Neuronal stem cell (in vitro differentiated cells): Measurements from ENCODE around the gene ATP5ME.

Experiments
- DNase-seq: peaks from one replicate; pipeline ENCODE4 v3.0.0-alpha.2; 2013; ENCODE audit warnings: low spot score
- H2AFZ ChIP-seq: one replicate; pipeline ENCODE4 v1.6.1; 2013; ENCODE audit warnings: mild to moderate bottlenecking, low read length, inconsistent platforms
- H2AK5ac ChIP-seq: 2 replicates; pipeline ENCODE4 v1.6.1; 2013; ENCODE audit warnings: low read depth, mild to moderate bottlenecking, inconsistent platforms, low read length, moderate library complexity, mixed read lengths
- H2BK120ac ChIP-seq: 2 replicates; pipeline ENCODE4 v1.6.1; 2013; ENCODE audit warnings: low read depth, mild to moderate bottlenecking, inconsistent platforms, low read length, moderate library complexity, mixed read lengths
- H2BK12ac ChIP-seq: one replicate; pipeline ENCODE4 v1.6.1; 2013; ENCODE audit warnings: low read length, inconsistent platforms
- H2BK15ac ChIP-seq: 2 replicates; pipeline ENCODE4 v1.6.1; 2013; ENCODE audit warnings: mild to moderate bottlenecking, low read length, inconsistent platforms, mixed read lengths
- H2BK5ac ChIP-seq: one replicate; pipeline ENCODE4 v1.6.1; 2013; ENCODE audit warnings: inconsistent platforms, mild to moderate bottlenecking, low read length, moderate library complexity
- H3K14ac ChIP-seq: one replicate; pipeline ENCODE4 v1.6.1; 2013; ENCODE audit warnings: low read length, inconsistent platforms
- H3K18ac ChIP-seq: 2 replicates; pipeline ENCODE4 v1.6.1; 2013; ENCODE audit warnings: low read length, inconsistent platforms
- H3K23ac ChIP-seq: 2 replicates; pipeline ENCODE4 v1.6.1; 2013; ENCODE audit warnings: low read depth, mild to moderate bottlenecking, mixed read lengths, low read length, inconsistent platforms; ENCODE audit not compliant: poor library complexity
- H3K27ac ChIP-seq: replicated peaks from 3 replicates; pipeline ENCODE4 v1.5.1; 2013; ENCODE audit warnings: low read length, inconsistent platforms
- H3K27me3 ChIP-seq, 3 experiments: 2 replicates each; pipeline ENCODE4 v1.6.1; 2013; ENCODE audit warnings: low read length in 3 of 3, mild to moderate bottlenecking in 2 of 3, inconsistent platforms in 1 of 3, low read depth in 1 of 3, mixed read lengths in 1 of 3, moderate library complexity in 1 of 3; ENCODE audit not compliant: control insufficient read depth in 3 of 3, insufficient read depth in 3 of 3
- H3K36me3 ChIP-seq, 2 donors: replicated peaks in 1 of 2; 2 replicates each; pipeline ENCODE4 v1.6.1; 2013; ENCODE audit warnings: low read length in 2 of 2; ENCODE audit not compliant: control insufficient read depth in 2 of 2, insufficient read depth in 2 of 2
- H3K4ac ChIP-seq: 2 replicates; pipeline ENCODE4 v1.6.1; 2013; ENCODE audit warnings: inconsistent platforms, mild to moderate bottlenecking, low read length, moderate library complexity
- H3K4me1 ChIP-seq, 2 donors: 1 replicate in 1 of 2; 2 replicates in 1 of 2; pipeline ENCODE4 v1.6.1; 2013; ENCODE audit warnings: low read length in 2 of 2, low read depth in 1 of 2; ENCODE audit not compliant: control insufficient read depth in 2 of 2, insufficient read depth in 1 of 2
- H3K4me2 ChIP-seq: one replicate; pipeline ENCODE4 v1.6.1; 2013; ENCODE audit warnings: mild to moderate bottlenecking, low read length, inconsistent platforms; ENCODE audit not compliant: insufficient read depth, poor library complexity, severe bottlenecking
- H3K4me3 ChIP-seq, 2 donors: 2 replicates each; pipeline ENCODE4 v1.5.1; 2013; ENCODE audit warnings: low read length in 2 of 2, mild to moderate bottlenecking in 2 of 2, inconsistent platforms in 1 of 2, moderate library complexity in 1 of 2
- H3K79me1 ChIP-seq: one replicate; pipeline ENCODE4 v1.6.1; 2013; ENCODE audit warnings: low read depth, mild to moderate bottlenecking, inconsistent platforms, low read length, moderate library complexity
- H3K9ac ChIP-seq: one replicate; pipeline ENCODE4 v1.6.1; 2013; ENCODE audit warnings: mild to moderate bottlenecking, low read depth, low read length, inconsistent platforms; ENCODE audit not compliant: poor library complexity
- H3K9me3 ChIP-seq, 2 donors: replicated peaks in 1 of 2; 2 replicates each; pipeline versions ENCODE3 to v1.6.1; 2013; ENCODE audit warnings: low read length in 2 of 2, mild to moderate bottlenecking in 2 of 2, inconsistent platforms in 1 of 2, low read depth in 1 of 2, mixed read lengths in 1 of 2, moderate library complexity in 1 of 2; ENCODE audit not compliant: control insufficient read depth in 2 of 2, insufficient read depth in 1 of 2
- H4K8ac ChIP-seq: one replicate; pipeline ENCODE4 v1.6.1; 2013; ENCODE audit warnings: low read depth, mild to moderate bottlenecking, inconsistent platforms, low read length, moderate library complexity
- H4K91ac ChIP-seq: one replicate; pipeline ENCODE4 v1.6.1; 2013; ENCODE audit warnings: low read length, low read depth, mild to moderate bottlenecking, inconsistent platforms; ENCODE audit not compliant: poor library complexity
- WGBS, 2 donors: extraction: QIAGEN DNeasy Blood & Tissue Kit; methylation state at CpG; one replicate each; pipeline ENCODE4 v1.1.7; 2013; ENCODE audit warnings: missing lambda C conversion rate in 2 of 2, mixed read lengths in 1 of 2; ENCODE audit not compliant: insufficient read length in 2 of 2, insufficient replicate concordance in 1 of 2; ENCODE audit errors: extremely low coverage in 2 of 2; 5-methylcytosine and 5-hydroxymethylcytosine counted together

The ATP5ME gene

DNA sequence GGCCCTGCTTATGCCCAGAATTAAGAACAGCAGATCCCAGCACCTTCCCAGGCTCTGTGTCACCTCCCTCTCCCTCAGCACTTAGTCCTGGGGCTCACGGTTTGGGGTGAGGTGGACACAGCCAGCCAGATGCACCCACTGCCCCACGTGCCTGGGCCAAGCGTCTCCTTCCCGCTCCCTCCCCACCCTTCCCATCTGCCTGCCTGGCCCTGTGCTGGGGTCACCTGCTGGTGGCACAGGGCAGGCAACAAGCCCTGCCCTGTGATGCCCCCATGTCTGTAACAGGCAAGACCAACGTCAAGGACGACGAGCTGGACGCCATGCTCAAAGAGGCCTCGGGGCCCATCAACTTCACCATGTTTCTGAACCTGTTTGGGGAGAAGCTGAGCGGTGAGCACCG, 5.6 kb upstream of the ATP5ME start:
- DNase-seq, result no peak
- Histone ChIP-seq H3K79me1 (peaks cover 4% of the 10 kb centered on the region), H3K4me1 (peaks cover 11 to 15% of the 10 kb centered on the region in 2 donors), H3K27me3 (peaks cover 0 to 9% (median 2%) of the 10 kb centered on the region in 3 experiments), H3K27ac (no peak overlapping the region), H3K14ac (no peak overlapping the region), H3K4me2 (no peak overlapping the region), H3K9ac (no peak overlapping the region), H3K9me3 (no peaks in the 10 kb centered on the region), H3K36me3 (no peaks in the 10 kb centered on the region), H2AK5ac (peak overlapping the region; percentile 99), H2BK12ac (peak overlapping the region; percentile 63), H3K4me3 (no peak overlapping the region), H3K4ac (no peak overlapping the region), H4K8ac (no peak overlapping the region), H3K23ac (no peak overlapping the region), H3K18ac (peak overlapping the region; percentile 57), H2BK120ac (no peak overlapping the region), H2BK15ac (peak overlapping the region; percentile 92), H4K91ac (no peak overlapping the region), H2BK5ac (peak overlapping the region; percentile 82), H2AFZ (no peak overlapping the region)
- no CpG with 5 or more reads among the region's 11 CpGs for WGBS, 2 donors

DNA sequence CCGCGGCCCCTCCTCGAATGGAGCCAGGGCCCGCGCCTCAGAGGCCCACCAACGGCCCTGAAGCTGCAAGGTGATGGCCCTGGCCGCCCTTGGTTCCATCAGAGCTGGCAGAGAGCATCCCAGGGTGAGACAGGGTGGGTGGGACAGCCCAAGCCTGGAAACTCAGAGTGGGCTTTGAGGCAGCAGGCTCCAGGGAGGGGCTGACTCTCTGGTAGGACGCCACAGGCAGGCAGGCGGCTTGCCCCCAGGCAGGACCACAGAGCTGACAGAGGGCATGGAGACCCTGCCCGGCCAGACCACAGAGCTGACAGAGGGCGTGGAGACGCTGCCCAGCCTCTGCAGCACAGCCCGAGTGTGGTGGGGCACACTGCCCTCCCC, 5.0 kb upstream of the ATP5ME start:
- no CpG with 5 or more reads among the region's 13 CpGs for WGBS, 2 donors
- H3K27me3 ChIP-seq, result peaks cover 0 to 9% (median 2%) of the 10 kb centered on the region in 3 experiments
- H3K14ac ChIP-seq, result no peak overlapping the region
- no peak overlapping the region for H2BK12ac ChIP-seq
- peak overlapping the region; percentile 91 for H3K23ac ChIP-seq
- H2BK15ac ChIP-seq, result peak overlapping the region; percentile 92
- H3K4ac ChIP-seq, result no peak overlapping the region
- H3K9me3 ChIP-seq, result no peaks in the 10 kb centered on the region
- no peak overlapping the region for H4K91ac ChIP-seq
- no peak overlapping the region for H3K27ac ChIP-seq
- H4K8ac ChIP-seq, result no peak overlapping the region
- H3K36me3 ChIP-seq, result no peaks in the 10 kb centered on the region
- H3K18ac ChIP-seq, result peak overlapping the region; percentile 57
- H3K4me3 ChIP-seq, result no peak overlapping the region
- no peak overlapping the region for H2BK120ac ChIP-seq
- DNase-seq, result no peak
- no peak overlapping the region for H2AFZ ChIP-seq
- H3K79me1 ChIP-seq, result peaks cover 4% of the 10 kb centered on the region
- no peak overlapping the region for H3K4me2 ChIP-seq
- no peak overlapping the region for H2BK5ac ChIP-seq
- peaks cover 11 to 13% of the 10 kb centered on the region in 2 donors for H3K4me1 ChIP-seq
- peak overlapping the region; percentile 99 for H2AK5ac ChIP-seq
- H3K9ac ChIP-seq, result peak overlapping the region; percentile 3

DNA sequence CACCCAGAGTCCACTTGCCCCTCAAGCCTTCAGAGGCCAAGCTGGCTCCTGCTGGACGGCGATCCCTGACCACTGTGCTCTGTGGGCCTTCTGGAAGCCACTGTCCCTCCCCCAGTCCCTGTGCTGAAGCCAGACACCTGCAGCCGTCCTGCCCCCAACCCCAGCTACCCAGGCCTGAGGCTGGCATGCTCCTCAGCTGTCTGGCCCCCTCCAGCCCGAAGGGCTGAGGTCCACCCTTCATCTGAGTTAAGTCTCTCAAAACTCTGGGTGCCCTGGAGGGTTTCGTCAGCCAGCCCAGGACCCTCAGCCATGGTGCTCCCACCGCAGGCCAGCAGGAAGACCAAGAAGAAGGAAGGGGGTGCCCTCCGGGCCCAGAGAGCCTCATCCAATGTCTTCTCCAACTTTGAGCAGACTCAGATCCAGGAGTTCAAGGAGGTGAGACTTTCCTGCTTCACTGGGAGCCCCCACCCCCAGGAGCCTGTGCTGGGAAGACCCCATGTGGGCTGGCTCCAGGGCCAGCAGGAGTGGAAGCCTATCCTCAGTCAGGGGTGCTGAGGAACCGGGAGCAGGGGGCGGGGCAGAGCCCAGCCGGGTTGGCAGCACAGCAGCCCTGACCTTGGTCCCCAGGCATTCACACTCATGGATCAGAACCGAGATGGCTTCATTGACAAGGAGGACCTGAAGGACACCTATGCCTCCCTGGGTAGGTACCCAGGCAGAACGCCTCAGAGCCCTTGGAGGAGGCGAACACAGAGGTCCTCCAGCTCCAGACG, 4.4 kb upstream of the ATP5ME start:
- H2BK5ac ChIP-seq, result no peak overlapping the region
- H3K27ac ChIP-seq, result no peak overlapping the region
- WGBS, 2 donors, result no CpG with 5 or more reads among the region's 14 CpGs
- H2BK12ac ChIP-seq, result no peak overlapping the region
- H3K4ac ChIP-seq, result no peak overlapping the region
- peaks cover 0 to 9% (median 2%) of the 10 kb centered on the region in 3 experiments for H3K27me3 ChIP-seq
- H3K4me1 ChIP-seq, result peaks cover 11% of the 10 kb centered on the region in 2 donors
- no peaks in the 10 kb centered on the region for H3K36me3 ChIP-seq
- H3K18ac ChIP-seq, result no peak overlapping the region
- H3K9me3 ChIP-seq, result no peaks in the 10 kb centered on the region
- peak overlapping the region; percentile 98 for H3K23ac ChIP-seq
- no peak overlapping the region for H4K8ac ChIP-seq
- H2AK5ac ChIP-seq, result peak overlapping the region; percentile 99
- peak overlapping the region; percentile 70 for H3K9ac ChIP-seq
- no peak overlapping the region for H2BK120ac ChIP-seq
- no peak overlapping the region for H3K4me3 ChIP-seq
- no peak overlapping the region for H3K4me2 ChIP-seq
- DNase-seq, result no peak
- H3K79me1 ChIP-seq, result peaks cover 5% of the 10 kb centered on the region
- H2AFZ ChIP-seq, result no peak overlapping the region
- H3K14ac ChIP-seq, result no peak overlapping the region
- H2BK15ac ChIP-seq, result peak overlapping the region; percentile 92
- no peak overlapping the region for H4K91ac ChIP-seq

DNA sequence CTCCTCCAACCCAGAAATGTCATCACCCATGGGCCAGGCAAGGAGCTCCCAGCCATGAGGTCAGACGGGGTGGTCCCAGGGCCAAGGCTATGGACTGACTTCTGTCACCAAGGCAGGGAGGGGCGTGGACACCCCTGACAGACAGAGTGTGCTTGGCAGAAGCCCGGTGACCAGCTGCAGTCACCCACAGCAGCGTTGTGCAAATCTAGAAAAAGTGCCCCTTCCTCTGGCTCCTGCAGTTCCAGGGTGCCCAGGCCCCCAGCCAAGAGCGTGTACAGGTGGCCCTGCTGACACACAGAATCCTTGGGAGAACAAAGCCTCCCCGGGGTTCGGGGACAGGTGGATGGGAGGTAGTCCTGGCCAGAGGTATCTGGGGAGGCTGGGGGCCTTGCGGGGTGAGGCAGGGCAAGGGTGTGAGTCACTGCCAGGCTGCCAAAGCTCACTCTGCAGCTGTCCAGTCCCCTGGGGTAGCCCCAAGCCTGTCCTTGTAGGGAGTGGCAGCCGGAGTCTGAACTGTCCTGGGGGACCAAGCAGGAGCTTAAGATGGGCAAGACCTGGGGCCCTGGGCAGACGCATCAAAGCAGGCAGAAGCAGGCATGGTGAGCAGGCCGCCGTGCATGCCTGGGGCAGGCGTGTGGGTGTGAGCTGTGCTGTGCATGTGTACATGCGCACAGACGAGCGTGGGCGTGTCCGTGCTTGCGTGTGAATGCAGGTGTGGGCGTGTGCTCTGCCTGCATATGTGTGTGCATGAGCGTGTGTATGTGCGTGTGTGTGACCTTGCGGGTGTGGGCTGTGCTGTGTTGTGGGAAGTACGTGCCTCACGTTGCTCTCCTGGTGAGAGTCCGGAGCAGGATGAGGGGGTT, 3.6 kb upstream of the ATP5ME start:
- H2BK15ac ChIP-seq, result peak overlapping the region; percentile 85
- peak overlapping the region; percentile 98 for H3K23ac ChIP-seq
- H3K9me3 ChIP-seq, result no peaks in the 10 kb centered on the region
- no peak overlapping the region for H4K91ac ChIP-seq
- H3K27me3 ChIP-seq, result peaks cover 0 to 9% (median 2%) of the 10 kb centered on the region in 3 experiments
- H3K9ac ChIP-seq, result peak overlapping the region; percentile 70
- no peak for DNase-seq
- peak overlapping the region; percentile 63 for H2AK5ac ChIP-seq
- H2BK120ac ChIP-seq, result no peak overlapping the region
- peak overlapping the region; percentile 13 for H2BK5ac ChIP-seq
- H3K4me1 ChIP-seq, result peaks cover 16% of the 10 kb centered on the region in 2 donors
- no peak overlapping the region for H3K4me2 ChIP-seq
- H3K4me3 ChIP-seq, result peak overlapping the region in 1 of 2 donors; percentile 38
- peak overlapping the region; percentile 80 for H3K18ac ChIP-seq
- peak overlapping the region; percentile 82 for H3K14ac ChIP-seq
- no peak overlapping the region for H3K27ac ChIP-seq
- H3K79me1 ChIP-seq, result peaks cover 7% of the 10 kb centered on the region
- peaks cover 0 to 7% of the 10 kb centered on the region in 2 donors for H3K36me3 ChIP-seq
- H3K4ac ChIP-seq, result no peak overlapping the region
- no CpG with 5 or more reads among the region's 26 CpGs for WGBS, 2 donors
- H2BK12ac ChIP-seq, result no peak overlapping the region
- H2AFZ ChIP-seq, result no peak overlapping the region
- H4K8ac ChIP-seq, result no peak overlapping the region
